Cardiac muscle cell (in vitro differentiated cells and primary cell): ENCODE measurements around the gene PEPD. TPM values are rescaled to one million over a fixed set of nuclear protein-coding genes. Genes with fewer than 3 reads are reported as not detected.

Source experiments
- DNase-seq, 2 donors: peaks; one replicate each; pipeline versions ENCODE4 v3.0.0 to v3.0.0-alpha.2; 2010 to 2017; ENCODE audit warnings: low read depth in 1 of 2, low spot score in 1 of 2
- H3K27ac ChIP-seq: fragments of 200-600 bp; sonication (generic); 2 replicates; pipeline ENCODE4 v1.5.1; 2016
- H3K27me3 ChIP-seq: fragments of 200-600 bp; sonication (generic); 2 replicates; pipeline ENCODE4 v1.6.0; 2016; ENCODE audit warnings: control low read depth
- H3K36me3 ChIP-seq: fragments of 200-600 bp; sonication (generic); 2 replicates; pipeline ENCODE4 v1.5.1; 2016; ENCODE audit warnings: control low read depth
- H3K4me1 ChIP-seq: fragments of 200-600 bp; sonication (generic); 2 replicates; pipeline ENCODE4 v1.8.1; 2017; ENCODE audit warnings: low read depth, mild to moderate bottlenecking, mixed run types
- H3K4me3 ChIP-seq: fragments of 200-600 bp; sonication (generic); 2 replicates; pipeline ENCODE4 v1.5.1; 2016; ENCODE audit warnings: mild to moderate bottlenecking
- H3K9me3 ChIP-seq: fragments of 200-600 bp; sonication (generic); 2 replicates; pipeline ENCODE4 v1.5.1; 2017; ENCODE audit warnings: low read depth, mild to moderate bottlenecking, control low read depth
- polyA plus RNA-seq: library from polyadenylated mRNA; unstranded; fragments of >200 nt; fragmentation: Nextera tagmentation; extraction: Ambion mirVana; gene quantifications from 2 replicates; pipeline ENCODE4 v1.2.1, GENCODE V29; 2016
- total RNA-seq: library from RNA; depleted of rRNA; stranded (reverse); fragments of >200 nt; gene quantifications from 2 replicates; pipeline ENCODE4 v1.2.3, GENCODE V29; 2016
- TF ChIP-seq, protein P1 (sequence below): IDR thresholded peaks from 2 replicates; pipeline ENCODE4 v1.5.1; 2012; ENCODE audit warnings: low read depth, mild to moderate bottlenecking, low read length

Gene PEPD
- total and polyA plus RNA-seq, 2 experiments from 2014 or later, result 40.3 to 80.6 TPM

DNA sequence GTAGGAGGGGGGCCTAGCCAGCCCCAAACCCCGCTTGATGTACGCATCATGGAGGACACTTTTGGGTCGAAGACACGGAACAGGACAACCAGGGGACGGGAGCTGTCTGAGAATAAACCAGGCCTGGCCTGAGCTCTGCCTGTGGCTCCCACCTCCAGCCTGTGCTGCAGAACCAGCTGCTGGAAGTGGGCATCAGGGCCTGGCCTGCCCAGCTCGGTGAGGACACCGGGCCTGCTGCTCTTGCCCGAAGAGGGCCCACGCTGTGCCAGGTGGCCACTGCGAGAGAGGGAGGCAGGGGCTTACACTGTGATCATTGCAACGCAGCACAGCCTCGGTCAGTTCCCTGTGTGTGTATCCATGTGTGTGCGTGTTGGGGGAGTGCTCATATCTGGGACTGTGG, 113.5 kb downstream of the PEPD start:
- TF ChIP-seq, protein P1, sequence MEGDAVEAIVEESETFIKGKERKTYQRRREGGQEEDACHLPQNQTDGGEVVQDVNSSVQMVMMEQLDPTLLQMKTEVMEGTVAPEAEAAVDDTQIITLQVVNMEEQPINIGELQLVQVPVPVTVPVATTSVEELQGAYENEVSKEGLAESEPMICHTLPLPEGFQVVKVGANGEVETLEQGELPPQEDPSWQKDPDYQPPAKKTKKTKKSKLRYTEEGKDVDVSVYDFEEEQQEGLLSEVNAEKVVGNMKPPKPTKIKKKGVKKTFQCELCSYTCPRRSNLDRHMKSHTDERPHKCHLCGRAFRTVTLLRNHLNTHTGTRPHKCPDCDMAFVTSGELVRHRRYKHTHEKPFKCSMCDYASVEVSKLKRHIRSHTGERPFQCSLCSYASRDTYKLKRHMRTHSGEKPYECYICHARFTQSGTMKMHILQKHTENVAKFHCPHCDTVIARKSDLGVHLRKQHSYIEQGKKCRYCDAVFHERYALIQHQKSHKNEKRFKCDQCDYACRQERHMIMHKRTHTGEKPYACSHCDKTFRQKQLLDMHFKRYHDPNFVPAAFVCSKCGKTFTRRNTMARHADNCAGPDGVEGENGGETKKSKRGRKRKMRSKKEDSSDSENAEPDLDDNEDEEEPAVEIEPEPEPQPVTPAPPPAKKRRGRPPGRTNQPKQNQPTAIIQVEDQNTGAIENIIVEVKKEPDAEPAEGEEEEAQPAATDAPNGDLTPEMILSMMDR, result no peak
- H3K27me3 ChIP-seq, result no peaks in the 10 kb centered on the region
- no peaks in the 10 kb centered on the region for H3K4me1 ChIP-seq
- no peak overlapping the region for H3K27ac ChIP-seq
- no peaks in the 10 kb centered on the region for H3K9me3 ChIP-seq
- H3K4me3 ChIP-seq, result no peak overlapping the region
- no peak for DNase-seq
- no peaks in the 10 kb centered on the region for H3K36me3 ChIP-seq

DNA sequence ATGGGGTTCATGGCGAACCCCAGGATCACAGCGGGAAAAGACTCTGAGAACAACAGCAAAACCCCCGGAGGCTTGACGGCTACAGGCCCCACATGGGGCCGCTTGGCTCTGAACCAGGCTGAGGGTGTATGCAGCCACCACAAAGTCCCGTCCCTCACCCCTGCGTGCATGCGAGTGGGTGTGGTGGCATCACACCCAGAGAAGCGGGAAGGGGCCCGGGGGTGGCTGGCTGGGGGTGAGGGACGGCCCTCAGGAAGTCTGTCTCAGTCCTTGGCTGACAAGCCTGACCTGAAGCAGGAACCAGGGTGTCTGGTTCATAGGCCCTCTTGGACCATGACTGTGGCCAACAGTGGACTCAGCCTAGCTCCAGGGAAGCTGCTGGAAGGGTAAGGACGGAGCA, 113.9 kb downstream of the PEPD start:
- no peak for DNase-seq
- TF ChIP-seq, protein P1, result no peak
- Histone ChIP-seq H3K9me3 (no peaks in the 10 kb centered on the region), H3K36me3 (no peaks in the 10 kb centered on the region), H3K27me3 (no peaks in the 10 kb centered on the region), H3K27ac (no peak overlapping the region), H3K4me3 (no peak overlapping the region), H3K4me1 (no peaks in the 10 kb centered on the region)

DNA sequence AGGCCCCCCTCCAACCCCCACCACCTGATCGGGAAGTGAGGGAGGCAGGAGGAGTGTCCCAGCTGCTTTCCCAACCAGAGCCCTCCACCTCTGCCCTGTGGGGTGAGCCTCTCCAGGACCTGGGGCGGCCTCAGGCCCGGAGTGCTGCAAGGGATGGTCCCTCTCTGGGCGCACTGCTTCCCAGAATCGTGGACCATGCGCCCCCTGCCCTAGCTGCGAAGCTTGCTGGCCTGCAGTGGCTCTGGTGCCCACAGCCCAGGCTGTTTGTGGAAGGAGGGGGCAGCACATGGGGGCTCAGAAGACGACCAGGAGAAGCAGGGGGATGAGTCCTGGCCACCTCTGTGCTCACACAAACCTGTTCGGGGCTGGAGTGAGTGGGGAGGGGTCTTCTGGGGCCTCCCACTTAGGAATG, 114.4 kb downstream of the PEPD start:
- TF ChIP-seq, protein P1, result no peak
- Histone ChIP-seq H3K4me1 (no peaks in the 10 kb centered on the region), H3K27ac (no peak overlapping the region), H3K36me3 (no peaks in the 10 kb centered on the region), H3K4me3 (no peak overlapping the region), H3K9me3 (no peaks in the 10 kb centered on the region), H3K27me3 (no peaks in the 10 kb centered on the region)
- no peak for DNase-seq

DNA sequence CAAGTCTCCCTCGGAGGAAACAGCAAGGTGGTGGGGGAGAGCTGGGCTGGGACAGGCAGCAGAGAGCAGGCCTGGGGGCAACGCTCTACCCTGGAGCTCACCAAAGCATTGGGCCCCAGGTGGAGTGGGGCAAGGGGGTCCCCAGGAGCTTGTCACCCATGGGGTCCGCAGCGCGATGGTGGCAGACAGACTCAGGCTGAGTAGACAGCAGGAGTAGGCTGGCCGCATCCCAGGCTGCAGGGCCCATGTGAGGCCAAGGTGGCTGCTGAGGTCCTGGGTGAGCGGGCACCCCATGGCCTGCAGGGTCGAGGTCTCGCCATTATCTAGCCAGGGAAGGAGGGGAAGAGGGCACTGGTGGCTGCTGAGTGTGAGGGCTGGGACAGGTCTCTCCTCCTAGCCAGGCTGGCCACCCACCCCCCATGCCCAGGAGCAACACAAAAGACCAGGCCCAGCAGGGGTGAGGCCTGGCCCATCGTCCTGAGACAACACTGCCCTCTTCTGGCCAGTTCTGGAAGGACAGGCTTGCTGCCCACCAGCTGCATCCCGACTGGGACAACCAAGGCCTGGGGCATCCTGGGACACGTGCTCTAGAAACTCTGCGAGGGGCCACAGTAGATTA, 115.0 kb downstream of the PEPD start:
- no peak overlapping the region for H3K4me3 ChIP-seq
- TF ChIP-seq, protein P1, result peak; percentile 83
- H3K4me1 ChIP-seq, result no peaks in the 10 kb centered on the region
- H3K36me3 ChIP-seq, result no peaks in the 10 kb centered on the region
- no peak overlapping the region for H3K27ac ChIP-seq
- H3K9me3 ChIP-seq, result no peaks in the 10 kb centered on the region
- DNase-seq, result peak; percentile 68 to 71
- H3K27me3 ChIP-seq, result no peaks in the 10 kb centered on the region

DNA sequence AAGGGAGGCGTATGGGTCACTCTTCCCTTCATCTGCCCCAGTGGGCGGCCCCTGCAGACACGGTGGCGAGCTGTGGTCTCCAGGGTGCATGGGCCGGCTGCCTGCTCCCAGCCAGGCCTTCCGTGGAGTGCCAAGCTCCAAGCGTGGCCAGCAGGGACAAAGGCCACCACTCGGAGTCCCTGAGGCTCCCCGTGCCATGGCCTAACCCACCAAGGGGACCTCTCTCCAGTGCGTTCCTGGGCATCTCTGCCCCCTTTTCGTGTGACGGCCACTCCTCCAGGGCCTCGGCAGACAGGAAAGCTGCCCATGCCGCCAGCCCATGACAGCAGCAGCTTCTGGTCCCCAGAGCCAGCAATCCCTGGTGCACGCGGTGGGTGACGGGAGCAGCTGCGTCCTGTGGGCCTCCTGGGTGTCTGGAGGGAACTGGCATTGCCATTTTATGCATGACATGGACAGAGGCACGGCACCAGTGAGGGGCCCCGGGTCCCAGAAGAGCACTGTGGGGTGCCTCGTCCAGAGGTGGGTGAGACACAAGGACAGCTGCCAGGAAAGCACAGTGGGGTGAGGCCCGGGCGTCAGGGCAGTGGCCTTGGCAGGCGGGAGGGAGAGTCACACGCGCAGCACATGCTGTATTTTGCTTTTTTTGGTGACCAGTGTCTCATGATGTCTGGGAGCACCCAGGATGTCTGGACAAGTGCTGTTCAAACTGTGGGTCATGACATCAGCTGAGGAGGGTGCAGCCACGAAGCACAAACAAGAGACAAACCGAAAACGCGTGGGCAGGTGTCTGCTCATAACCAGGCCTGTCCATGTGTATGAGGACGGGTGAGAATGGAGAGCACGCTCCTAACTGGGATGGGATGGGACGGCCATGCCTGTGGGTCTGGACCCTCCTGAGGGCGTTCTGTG, 115.8 kb downstream of the PEPD start:
- TF ChIP-seq, protein P1, result no peak
- no peak for DNase-seq
- Histone ChIP-seq H3K27me3 (no peaks in the 10 kb centered on the region), H3K27ac (no peak overlapping the region), H3K36me3 (no peaks in the 10 kb centered on the region), H3K9me3 (no peaks in the 10 kb centered on the region), H3K4me1 (no peaks in the 10 kb centered on the region), H3K4me3 (no peak overlapping the region)
